NCI-H226 (cell line): ENCODE measurements around the gene WWC1.

Experiments
- DNase-seq: peaks from one replicate; pipeline ENCODE4 v3.0.0-alpha.2; 2015

The WWC1 gene

DNA sequence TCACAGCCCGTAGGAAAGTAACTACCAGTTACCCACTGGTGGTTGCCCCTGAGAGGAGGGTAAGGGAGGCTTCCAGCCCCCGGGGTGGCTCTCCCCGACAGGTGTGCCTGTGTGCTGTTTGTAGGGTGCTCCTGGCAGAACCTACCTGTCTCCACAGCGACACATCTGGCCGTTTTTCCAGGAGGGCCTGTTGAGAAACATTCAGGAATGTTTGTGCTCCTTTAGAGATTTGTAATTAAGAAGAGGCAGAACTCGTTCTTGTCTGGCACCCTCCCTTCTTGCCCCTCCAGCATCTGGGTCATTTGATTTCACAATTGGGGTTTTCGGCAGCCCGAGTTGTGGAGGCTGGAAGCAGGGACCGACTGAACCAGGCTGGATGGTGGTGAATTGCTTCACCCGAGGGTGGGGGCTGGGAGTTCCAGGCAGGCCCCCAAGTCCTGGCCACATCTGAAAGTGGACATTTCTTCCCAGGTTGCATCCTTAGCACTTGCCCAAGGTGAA, 74.2 kb downstream of the WWC1 start:
- DNase-seq: peak; percentile 88

DNA sequence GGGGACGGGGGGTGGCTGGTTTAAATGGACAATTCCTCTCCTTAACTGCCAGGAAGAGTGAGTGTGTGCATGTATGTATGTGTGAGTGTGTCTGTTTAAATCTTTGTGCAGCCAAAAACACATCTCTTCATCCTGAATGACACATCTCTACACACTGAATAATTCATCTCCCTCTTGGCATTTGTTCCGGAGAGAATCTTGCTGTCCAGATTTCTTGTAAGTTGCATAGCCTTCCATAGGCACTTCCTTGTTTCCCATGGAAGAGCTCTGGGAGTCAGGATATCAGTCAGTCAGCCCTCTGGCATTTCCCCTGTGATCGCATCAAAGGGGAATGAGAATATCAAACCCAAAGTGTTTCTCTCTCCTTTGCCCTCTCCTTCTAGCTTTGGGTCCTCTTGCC, 74.7 kb downstream of the WWC1 start:
- peak; percentile 99 for DNase-seq

DNA sequence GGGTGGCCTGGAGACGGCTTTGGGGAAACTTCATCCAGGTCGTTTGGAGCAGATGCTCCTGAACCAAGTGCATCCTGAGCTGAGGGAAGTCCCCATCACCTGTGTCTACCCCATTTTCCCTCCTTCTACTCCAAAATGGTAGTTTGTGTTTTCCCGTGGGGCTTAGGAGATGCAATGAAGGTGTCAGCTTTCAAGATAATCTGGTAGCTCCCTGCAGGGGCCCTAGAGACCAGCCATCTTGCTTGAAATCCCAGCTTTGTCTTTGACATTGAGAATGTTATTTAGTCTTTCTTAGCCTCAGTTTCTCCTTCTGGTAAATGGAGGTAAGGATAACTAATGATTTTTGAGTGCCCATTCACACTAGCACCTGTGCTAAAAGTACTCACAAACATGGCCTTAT, 77.4 kb downstream of the WWC1 start:
- no peak for DNase-seq

DNA sequence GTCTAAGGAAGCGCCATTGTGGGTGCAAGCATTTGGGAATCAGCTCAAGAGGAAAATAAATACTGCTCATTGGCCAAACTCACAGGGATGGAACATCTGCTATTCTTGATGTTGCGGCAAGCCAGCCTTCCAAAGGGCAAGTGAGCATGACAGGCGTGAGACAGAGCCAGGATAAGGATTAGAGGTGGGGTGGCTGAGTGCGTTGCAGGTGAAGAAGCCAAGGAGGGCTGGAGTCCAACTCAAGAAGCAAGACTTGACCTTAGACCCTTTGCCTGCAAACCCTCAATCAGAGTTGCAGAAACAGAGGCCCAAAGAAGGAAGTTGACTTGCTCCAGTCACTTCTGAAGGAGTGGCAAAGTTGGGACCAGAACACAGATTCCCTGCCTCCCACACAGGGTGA, 79.4 kb downstream of the WWC1 start:
- no peak for DNase-seq

DNA sequence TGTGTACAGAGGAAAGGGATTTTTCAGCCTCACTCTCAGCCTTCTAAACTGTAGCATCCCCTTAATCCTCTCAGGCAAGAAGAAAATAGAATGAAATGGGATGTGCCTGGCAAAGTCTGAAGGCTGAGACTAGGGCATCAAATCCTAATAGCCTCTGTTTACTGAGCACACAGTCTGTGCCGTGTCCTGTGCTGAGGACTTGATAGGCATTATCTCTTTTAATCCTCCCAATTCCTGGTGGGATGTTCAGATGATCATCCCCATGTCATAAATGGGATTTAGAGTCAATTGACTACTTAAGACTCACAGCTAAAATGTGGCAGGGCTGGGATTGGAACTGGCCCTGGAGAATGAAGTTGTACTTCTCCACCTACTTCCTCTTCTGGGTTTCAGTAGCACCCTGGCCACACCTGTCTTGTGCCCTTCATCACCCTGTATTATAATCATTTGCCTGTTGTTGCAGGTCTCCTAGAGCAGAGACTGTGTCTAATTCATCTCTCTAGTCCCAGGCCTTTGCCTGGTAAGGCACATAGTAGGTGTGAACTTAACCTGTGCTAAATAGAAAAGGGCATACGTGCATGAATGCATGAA, 81.0 kb downstream of the WWC1 start:
- no peak for DNase-seq

DNA sequence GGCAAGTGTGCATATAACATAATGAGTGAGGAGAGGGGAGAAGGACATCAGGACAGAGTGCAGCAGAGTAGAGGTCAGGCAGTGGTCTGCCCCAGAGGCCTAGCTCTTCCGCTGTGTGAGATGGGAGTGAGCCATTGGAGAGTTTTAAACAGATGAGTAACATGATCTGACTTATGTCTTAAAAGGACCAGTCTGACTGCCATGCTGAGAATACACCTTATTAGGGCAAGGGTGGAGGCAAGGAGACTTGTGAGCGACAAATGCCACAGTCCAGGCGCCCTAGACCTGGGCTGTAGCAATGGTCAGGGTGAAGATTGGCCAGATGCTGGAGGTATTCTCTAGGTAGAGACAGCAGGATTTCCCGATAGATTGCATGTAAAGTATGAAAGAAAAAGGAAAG, 83.1 kb downstream of the WWC1 start:
- no peak for DNase-seq

DNA sequence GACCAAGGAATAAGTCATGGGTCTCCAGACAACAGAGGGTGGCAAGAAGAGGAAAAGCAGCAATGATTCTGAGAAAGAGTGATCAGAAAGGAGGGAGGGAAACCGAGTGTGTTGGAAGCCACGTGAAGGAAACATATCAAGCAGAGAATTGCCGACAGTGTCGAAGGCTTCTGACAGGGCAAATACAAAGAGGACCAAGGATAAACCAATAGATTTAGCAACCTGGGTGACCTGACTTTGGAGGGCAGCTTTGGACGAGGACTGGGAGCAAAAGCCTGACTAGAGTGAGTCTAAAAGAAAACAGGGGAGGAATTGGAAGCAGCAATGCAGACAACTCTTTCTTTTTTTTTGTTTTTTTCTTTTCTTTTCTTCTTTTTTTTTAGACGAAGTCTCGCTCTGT, 83.8 kb downstream of the WWC1 start:
- no peak for DNase-seq

DNA sequence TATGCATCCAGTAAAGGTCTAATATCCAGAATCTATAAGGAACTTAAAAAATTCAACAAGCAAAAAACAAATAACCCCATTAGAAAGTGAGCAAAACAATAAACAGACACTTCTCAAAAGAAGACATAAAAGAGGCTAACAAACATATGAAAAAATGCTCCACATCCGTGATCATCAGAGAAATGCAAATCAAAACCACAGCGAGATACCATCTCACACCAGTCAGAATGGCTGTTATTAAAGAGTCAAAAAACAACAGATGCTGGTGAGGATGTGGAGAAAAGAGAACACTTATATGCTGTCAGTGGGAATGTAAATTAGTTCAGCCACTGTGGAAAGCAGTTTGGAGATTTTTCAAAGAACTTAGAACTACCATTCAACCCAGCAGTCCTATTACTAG, 86.1 kb downstream of the WWC1 start:
- no peak for DNase-seq

DNA sequence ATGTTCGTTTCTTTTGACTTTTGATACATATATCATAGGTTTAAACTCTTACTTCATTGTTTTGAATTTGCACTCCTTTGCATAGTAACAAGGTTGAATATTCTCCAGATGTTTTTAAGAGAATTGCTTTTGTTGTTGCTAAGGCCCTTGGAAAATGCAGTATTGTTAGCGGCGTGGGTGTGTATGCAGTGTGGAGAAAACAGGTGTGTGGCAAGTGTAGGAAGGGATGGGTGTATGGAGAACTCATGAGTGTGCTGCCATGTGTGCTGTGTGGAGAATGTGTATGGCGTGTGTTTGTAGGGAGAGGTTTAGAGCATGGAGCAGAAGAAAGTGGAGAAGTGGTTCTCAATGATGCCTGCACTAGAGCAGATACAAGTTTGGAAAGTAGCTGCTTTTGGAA, 87.3 kb downstream of the WWC1 start:
- no peak for DNase-seq

DNA sequence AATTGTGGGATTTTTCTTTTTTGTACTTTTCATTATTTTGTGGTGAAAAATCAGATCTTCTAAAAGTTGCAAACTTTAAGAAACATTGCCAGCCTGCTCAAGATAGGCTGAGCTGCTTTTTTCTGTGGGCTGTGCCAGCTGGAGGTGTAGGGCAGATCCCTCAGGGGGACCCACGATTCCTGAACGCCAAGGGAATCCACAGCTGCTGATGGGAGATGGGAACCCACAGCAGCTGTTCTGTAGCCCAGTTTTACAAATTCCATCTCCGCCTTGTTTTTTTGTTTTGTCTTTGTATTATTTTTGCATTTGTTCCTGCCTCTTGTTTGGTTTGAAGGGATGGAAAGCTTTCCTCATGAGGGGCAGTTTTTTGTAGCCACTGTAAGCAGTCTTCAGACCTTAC, 91.0 kb downstream of the WWC1 start:
- DNase-seq: no peak

DNA sequence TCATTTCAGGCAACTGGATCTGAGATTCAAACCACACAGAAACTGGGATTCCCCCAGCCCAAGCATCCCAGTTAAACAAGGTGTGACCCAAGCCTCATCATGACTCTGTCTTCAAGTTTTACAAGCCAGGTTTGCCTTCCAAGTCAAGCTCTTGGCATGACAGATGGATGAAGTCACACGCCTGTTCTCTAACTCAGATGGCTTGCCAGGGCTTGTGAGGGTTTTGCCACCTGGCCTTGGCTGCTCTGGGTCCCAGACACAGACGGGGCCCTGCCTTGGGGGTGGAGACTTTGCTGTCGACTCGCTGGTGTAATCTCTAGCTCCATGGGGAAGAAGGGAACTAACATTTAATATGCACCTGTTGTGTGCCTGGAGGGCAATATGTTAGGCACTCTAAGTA, 99.0 kb downstream of the WWC1 start:
- DNase-seq: no peak

DNA sequence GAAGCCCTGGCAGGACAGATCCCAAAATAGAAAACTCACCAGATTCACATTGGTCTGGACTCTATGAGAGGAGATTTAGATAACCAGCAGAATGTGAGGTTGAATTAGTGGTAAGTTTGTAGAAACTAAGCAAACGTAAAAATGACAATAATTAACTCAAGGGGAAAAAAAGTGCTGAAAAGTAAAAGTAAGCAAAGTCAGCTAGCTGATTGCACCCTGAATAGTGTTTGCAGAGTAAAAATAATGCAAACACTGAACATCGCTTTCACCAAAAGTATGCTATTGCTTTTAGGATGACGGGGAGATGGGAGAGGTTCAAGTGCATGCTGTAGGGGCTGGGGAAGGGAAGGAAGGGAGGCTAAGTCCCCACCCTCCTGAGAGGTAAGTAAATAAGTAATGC, 102.3 kb downstream of the WWC1 start:
- DNase-seq: no peak

DNA sequence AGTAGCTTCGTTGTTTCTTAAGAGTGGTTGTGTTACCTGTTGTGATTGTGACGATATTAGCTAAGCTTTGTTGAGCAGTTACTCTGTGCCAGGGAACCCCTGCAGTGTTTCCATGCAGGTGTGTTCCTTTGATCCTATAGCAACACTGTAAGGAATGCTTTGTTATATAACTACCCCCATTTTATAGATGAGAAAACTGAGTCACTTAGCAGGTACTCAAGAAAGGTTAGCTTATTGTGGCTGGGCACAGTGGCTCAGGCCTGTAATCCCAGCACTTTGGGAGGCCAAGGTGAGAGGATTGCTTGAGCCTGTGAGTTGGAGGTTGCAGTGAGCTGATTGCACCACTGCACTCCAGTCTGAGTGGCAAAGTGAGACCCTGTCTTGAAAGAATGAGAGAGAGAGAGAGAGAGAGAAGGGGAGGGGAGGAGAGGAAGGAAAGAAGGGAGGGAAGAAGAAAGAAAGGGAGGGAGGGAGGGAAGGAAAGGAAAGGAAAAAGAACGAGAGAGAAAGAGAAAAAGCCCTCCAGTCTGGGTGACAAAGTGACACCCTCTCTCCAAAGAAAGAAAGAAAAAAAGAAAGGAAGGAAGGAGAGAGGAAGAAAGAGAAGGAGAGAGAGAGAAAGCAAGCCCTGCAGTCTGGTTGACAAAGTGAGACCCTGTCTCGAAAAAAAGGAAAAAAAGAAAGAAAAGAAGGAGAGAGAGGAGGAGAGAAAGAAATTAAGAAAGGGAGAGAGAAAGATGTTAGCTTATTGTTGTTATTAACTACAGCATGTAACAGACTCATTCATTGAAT, 109.2 kb downstream of the WWC1 start:
- no peak for DNase-seq

DNA sequence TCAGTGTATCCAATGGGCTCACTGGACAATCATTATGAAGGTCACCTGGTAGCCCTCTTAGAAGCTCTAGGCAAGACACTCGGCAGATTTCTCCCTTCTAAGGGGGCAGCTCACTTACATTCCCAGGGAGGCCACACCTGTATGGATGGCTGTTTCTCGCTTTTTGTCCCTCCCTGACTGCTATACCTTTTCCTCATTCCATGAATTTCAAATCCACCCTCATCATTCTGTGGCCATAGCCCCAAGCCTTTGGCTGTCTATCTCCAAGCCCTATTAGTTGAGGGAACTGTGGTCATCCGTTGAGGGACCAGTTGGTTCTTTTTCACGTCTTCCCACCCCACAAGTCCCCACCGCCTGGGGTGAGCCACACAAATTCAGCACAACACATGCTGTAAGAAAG, 109.8 kb downstream of the WWC1 start:
- no peak for DNase-seq

DNA sequence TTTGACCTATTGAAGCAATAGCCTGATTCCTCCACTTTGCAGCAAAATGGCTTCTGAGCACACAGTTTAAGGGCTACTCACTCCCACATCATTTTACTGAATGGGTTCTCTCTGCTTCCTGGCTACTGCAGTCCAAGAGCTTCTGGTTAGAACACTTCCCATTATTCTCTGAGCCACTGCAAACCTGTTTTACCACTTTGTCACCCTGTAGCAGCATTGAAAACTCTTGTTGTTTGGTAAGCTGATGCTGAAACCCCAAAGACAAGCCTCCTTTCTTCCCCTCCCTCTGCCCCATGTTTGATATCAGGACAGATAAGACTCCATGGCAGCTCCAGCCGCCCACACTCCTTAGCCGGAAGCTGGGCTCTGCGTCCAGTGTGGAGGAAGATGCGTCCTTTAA, 110.4 kb downstream of the WWC1 start:
- no peak for DNase-seq

DNA sequence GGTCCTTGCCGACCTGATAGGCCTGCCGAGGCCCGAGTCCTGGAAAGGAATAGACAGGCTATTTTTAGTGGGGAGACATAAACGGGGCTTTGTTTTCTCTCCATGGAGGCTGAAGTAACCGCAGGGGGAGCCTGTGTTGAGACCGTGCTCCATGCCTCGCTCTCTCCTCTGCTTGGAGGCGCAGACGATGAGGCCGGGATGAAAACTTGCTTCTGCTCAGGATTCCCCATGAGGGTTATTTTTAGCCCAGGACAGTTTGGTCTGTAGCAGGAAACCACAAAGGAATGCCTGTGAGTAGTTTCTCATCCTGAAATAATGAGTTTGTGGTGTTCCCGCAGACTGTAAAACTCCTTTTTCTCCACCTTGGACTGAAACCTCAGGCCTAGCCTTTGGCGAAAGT, 112.9 kb downstream of the WWC1 start:
- DNase-seq: peak; percentile 69

DNA sequence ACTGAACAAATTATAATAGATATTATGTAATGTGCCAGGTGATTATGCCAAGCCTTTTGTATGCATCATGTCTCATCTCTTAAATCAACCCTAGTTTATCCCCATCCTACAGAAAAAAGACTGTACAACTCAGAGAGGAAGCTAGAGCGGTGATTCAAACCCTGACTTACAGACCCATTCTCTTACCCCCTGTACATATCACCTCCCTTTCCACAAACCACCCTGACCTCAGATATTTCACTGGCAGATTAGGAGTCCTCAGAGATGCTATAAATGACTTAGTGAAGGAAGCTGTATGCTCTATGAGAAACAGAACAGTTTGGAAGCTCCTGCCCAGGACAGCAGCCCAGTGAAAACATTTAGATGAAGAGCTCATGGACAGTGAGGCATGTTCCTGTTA, 115.8 kb downstream of the WWC1 start:
- peak; percentile 28 for DNase-seq

DNA sequence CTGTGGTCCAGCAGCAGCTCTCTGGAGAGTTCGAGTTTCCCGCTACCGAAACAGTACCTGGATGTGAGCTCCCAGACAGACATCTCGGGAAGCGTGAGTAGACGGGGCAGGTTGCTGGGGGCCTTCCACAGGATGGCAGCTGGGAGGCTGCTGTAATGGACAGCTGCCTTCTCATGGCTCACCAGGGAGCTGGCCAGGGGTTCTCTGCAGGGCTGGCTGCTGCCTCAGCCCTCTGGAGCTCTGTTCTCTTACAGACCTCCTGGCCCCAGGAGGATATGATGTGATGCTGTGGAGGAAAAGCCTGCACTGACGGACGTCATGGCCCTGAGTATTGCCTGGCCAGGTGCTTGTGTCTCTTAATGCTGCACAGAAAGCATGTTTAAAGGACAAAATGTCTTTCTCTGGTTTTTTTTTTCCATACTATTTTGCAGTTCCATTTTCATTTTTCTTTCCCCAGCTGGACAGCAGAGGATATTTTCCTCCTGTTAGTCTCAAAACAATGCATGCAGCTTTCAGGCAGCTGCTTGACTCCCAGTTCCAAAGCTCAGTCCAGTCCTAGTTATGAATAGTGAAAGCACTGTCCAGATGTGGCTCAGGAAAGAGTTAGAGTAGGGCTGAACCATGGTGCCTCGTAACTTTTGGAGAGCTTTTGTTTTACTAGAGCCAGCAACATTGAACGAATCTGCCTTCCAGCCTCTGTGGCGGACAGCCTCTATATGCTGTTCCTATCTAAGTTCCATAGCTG, 117.3 kb downstream of the WWC1 start:
- DNase-seq: no peak

DNA sequence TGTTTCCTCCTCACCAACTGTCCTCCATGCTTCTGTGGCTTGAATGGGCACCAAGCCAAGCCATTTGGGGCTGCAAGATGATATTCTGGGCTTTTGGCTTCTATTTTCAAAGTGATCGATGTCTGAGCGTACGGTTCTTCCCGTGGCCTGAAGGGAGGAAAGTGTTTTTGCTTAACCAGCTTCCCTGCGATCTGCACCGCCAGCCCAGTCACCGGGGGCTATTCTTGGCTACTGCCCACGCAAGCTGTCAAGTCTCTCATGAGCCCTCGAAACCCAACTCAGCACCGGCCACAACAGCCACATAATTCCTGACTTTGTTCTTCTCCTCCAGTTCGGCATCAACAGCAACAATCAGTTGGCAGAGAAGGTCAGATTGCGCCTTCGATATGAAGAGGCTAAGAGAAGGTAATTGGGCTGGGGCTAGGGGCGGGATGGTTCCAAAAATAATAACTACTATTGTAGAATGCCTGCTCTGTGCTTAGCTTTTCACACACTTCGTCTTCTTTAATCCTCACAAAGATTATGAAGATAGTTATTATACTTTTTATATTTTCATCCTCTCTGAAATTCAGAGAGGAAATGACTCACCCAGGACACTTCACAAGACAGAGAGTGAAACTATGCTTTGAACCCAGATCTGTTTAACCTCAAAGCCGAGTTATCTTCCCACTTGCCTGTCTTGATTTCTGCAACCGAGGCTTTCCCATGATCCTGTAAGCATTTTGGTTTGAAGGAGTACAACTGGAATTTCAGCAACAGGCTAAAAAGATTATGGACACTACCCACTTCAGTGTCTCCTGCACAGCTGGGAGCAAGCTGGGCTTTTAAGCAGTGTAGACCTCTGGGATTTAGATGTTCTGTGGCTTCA, 118.4 kb downstream of the WWC1 start:
- DNase-seq: peak; percentile 92

DNA sequence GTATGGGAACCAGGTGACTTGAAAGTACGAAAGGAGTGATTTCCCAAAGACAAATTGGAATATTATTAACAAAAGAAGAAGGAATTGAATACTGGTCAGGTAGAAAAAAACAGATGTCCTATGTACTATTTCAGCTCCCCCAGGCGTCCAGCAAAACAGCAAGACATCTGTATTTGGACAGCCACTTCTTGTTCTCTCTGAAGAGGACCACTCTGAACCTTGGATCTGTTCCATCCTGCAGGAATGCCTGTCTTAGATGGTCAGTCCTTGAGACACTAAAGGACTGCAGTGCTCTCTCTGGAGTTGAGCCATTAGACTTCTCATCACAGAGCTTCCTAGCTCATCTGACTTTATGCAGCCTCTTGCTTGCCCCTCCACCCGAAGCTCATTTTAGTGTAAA, 120.4 kb downstream of the WWC1 start:
- no peak for DNase-seq

DNA sequence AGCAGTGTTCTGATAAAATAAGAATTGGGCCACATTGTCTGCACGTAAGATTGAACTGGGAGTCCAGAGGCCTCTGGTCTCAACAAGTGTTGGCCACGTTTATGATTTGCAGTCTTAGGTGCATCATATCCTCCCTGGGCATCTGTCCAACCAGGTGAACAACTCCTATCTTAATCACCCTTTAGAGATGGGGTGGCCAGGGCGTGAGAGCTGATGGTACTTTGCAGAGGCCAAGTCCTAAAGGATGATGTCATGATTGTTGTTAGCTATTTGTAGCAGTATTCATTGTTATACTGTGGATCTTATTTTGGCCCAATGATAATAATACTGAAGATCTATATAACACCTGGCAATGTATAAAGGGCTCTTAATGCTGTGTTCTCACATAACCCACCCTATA, 121.6 kb downstream of the WWC1 start:
- DNase-seq: peak; percentile 55

DNA sequence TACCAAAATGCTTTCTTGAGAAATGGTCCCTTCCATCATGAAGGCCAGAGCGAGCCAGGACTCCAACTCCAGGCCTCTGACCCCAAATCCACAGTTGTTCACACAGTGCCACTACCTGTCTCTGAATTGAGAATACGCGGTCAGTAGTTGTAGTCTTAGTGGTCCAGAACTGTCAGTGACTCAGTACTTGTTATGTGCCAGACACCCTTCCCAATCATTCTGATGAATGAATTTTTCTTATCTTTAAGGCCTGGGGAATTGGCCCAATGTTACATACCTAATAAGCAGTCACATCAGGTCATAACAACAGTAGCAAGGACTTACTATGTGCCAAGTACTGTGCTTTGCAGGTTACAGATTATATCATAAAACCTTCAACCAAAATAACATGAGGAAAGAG, 122.2 kb downstream of the WWC1 start:
- DNase-seq: no peak

DNA sequence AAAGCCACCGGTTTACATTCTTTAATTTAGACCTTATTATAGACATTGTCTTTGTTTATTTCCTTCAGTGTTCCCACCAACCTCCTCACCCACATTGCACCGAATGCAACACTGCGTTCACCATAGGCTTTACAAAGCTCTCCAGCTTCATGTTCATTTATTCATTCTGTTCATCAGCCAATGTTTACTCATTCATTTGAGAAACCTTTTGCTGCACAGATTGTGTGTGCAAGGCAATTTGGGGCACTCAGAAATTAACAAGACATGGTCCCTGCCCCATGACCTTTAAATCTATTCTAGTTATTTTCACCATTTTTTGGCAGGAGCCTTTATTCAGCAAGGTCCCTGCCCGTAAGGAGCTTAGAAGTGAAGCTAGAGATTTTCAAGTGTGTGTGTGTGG, 124.0 kb downstream of the WWC1 start:
- DNase-seq: no peak
